WTC11 (cell line): Measurements from ENCODE around the gene SMAD5. TPM values are rescaled to one million over a fixed set of nuclear protein-coding genes. Genes with fewer than 3 reads are reported as not detected.

ENCODE experiments used
- ATAC-seq: fragments of 200-7000 bp; cut with Tn5 transposase; 2 replicates; pipeline ENCODE4 v1.10.0; 2021; ENCODE audit warnings: mild to moderate bottlenecking, moderate library complexity
- CTCF ChIA-PET: fragments of 300-600 bp; sonication (Branson Sonifier 250); formaldehyde crosslinking; loops from one replicate; lab custom pipeline; 2021; ENCODE audit warnings: antibody characterized with exemption; lab: Charles Lee
- POLR2A ChIA-PET: fragments of 350-600 bp; sonication (Branson Sonifier 250); formaldehyde crosslinking; loops from one replicate; lab custom pipeline; 2021; ENCODE audit warnings: antibody characterized with exemption; lab: Charles Lee
- DNase-seq: peaks from one replicate; pipeline ENCODE4 v3.0.0; 2021; ENCODE audit warnings: low spot score
- H3K27ac Mint-ChIP-seq: 2 replicates; pipeline ENCODE4 v1.8.0; 2021; ENCODE audit warnings: mixed read lengths
- H3K27me3 Mint-ChIP-seq: 2 replicates; pipeline ENCODE4 v1.8.0; 2021; ENCODE audit warnings: low read depth, mild to moderate bottlenecking, moderate library complexity, mixed read lengths
- H3K36me3 Mint-ChIP-seq: 2 replicates; pipeline ENCODE4 v1.8.0; 2021; ENCODE audit warnings: mixed read lengths
- H3K4me1 Mint-ChIP-seq: 2 replicates; pipeline ENCODE4 v1.8.0; 2022; ENCODE audit warnings: mixed read lengths
- H3K4me3 Mint-ChIP-seq: 2 replicates; pipeline ENCODE4 v1.8.0; 2021; ENCODE audit warnings: mild to moderate bottlenecking, moderate library complexity, mixed read lengths
- H3K9me3 Mint-ChIP-seq: 2 replicates; pipeline ENCODE4 v1.8.0; 2021; ENCODE audit warnings: mixed read lengths
- ELF4 ChIP-seq: sonication (generic); formaldehyde crosslinking; IDR thresholded peaks from 2 replicates; pipeline ENCODE4 v1.8.1; 2022; ENCODE audit warnings: low read depth, mild to moderate bottlenecking, moderate library complexity, missing genetic modification reagents
- JUN ChIP-seq: sonication (generic); formaldehyde crosslinking; IDR thresholded peaks from 2 replicates; pipeline ENCODE4 v1.8.0; 2023; ENCODE audit warnings: mild to moderate bottlenecking, missing genetic modification reagents
- RELA ChIP-seq: sonication (generic); formaldehyde crosslinking; IDR thresholded peaks from 2 replicates; pipeline ENCODE4 v1.8.1; 2022; ENCODE audit warnings: missing genetic modification reagents, mild to moderate bottlenecking, borderline replicate concordance
- SMAD3 ChIP-seq: sonication (generic); formaldehyde crosslinking; IDR thresholded peaks from 2 replicates; pipeline ENCODE4 v1.8.0; 2022; ENCODE audit warnings: missing genetic modification reagents, mild to moderate bottlenecking, borderline replicate concordance
- SOX15 ChIP-seq: fragments of 250-450 bp; sonication (Bioruptor Pico); IDR thresholded peaks from 2 replicates; pipeline ENCODE4 v1.9.0; 2021; ENCODE audit warnings: mild to moderate bottlenecking
- SP1 ChIP-seq: sonication (generic); formaldehyde crosslinking; conservative IDR thresholded peaks from 2 replicates; pipeline ENCODE4 v1.8.1; 2022; ENCODE audit warnings: missing genetic modification reagents
- ZNF121 ChIP-seq: sonication (generic); formaldehyde crosslinking; IDR thresholded peaks from 2 replicates; pipeline ENCODE4 v1.8.0; 2023; ENCODE audit warnings: missing genetic modification reagents
- ZNF138 ChIP-seq: sonication (generic); formaldehyde crosslinking; conservative IDR thresholded peaks from 2 replicates; pipeline ENCODE4 v1.8.1; 2022; ENCODE audit warnings: mild to moderate bottlenecking, moderate library complexity, missing genetic modification reagents
- ZNF219 ChIP-seq: sonication (generic); formaldehyde crosslinking; IDR thresholded peaks from 2 replicates; pipeline ENCODE4 v1.8.0; 2023; ENCODE audit warnings: missing genetic modification reagents, mild to moderate bottlenecking, borderline replicate concordance
- ZNF317 ChIP-seq: sonication (generic); formaldehyde crosslinking; IDR thresholded peaks from 2 replicates; pipeline ENCODE4 v1.8.1; 2023; ENCODE audit warnings: low read depth, mild to moderate bottlenecking, moderate library complexity, missing genetic modification reagents, borderline replicate concordance
- total RNA-seq: library from RNA; stranded (reverse); gene quantifications from 3 replicates; pipeline ENCODE4 v1.2.3, GENCODE V29; 2021
- TF ChIP-seq, protein P1 (sequence below): sonication (generic); formaldehyde crosslinking; IDR thresholded peaks from 2 replicates; pipeline ENCODE4 v1.8.0; 2022; ENCODE audit warnings: mild to moderate bottlenecking, missing genetic modification reagents
- TF ChIP-seq, protein P2 (sequence below): sonication (generic); formaldehyde crosslinking; IDR thresholded peaks from 2 replicates; pipeline ENCODE4 v1.8.1; 2023; ENCODE audit warnings: mild to moderate bottlenecking, moderate library complexity, missing genetic modification reagents
- TF ChIP-seq, protein P3 (sequence below): sonication (generic); formaldehyde crosslinking; IDR thresholded peaks from 2 replicates; pipeline ENCODE4 v1.8.1; 2023; ENCODE audit warnings: mild to moderate bottlenecking, missing genetic modification reagents, moderate library complexity
- TF ChIP-seq, protein P4 (sequence below): sonication (generic); formaldehyde crosslinking; conservative IDR thresholded peaks from 2 replicates; pipeline ENCODE4 v1.8.1; 2023; ENCODE audit warnings: mild to moderate bottlenecking, low read depth, missing genetic modification reagents, moderate library complexity
- TF ChIP-seq, protein P5 (sequence below): sonication (generic); formaldehyde crosslinking; IDR thresholded peaks from 2 replicates; pipeline ENCODE4 v1.8.1; 2023; ENCODE audit warnings: mild to moderate bottlenecking, missing genetic modification reagents
- TF ChIP-seq, protein P6 (sequence below): fragments of 250-450 bp; sonication (Bioruptor Pico); IDR thresholded peaks from 2 replicates; pipeline ENCODE4 v1.9.0; 2021; ENCODE audit warnings: mild to moderate bottlenecking
- TF ChIP-seq, protein P7 (sequence below): sonication (generic); formaldehyde crosslinking; IDR thresholded peaks from 2 replicates; pipeline ENCODE4 v1.8.0; 2023; ENCODE audit warnings: mild to moderate bottlenecking, missing genetic modification reagents

SMAD5 gene
- total RNA-seq, 1 experiment from 2014 or later = 65.2 TPM

DNA sequence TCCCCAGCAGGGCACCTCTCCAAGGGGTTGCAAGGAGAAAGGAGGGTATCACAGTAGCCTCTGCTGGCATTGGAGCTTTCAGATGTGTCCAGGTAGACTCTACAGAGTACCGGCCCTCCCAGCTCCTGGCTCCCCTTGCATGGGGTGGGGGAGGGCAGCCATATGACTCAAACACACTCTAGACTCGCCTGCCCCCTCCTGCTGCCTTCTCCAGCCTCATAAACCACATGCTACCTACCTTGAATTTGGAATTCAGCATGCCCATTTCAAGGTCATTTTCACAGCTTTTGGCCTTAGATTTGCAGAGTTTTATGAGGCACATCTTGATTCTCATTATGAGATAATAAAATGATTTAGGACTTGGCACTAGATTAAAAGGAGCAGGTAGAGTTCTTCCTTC, 93.2 kb downstream of the SMAD5 start (continued):
- TF ChIP-seq, protein P1, sequence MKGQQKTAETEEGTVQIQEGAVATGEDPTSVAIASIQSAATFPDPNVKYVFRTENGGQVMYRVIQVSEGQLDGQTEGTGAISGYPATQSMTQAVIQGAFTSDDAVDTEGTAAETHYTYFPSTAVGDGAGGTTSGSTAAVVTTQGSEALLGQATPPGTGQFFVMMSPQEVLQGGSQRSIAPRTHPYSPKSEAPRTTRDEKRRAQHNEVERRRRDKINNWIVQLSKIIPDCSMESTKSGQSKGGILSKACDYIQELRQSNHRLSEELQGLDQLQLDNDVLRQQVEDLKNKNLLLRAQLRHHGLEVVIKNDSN (CRISPR knock-in tag) = no peak
- TF ChIP-seq ZNF138 (CRISPR knock-in tag) (no peak), ZNF219 (CRISPR knock-in tag) (no peak), SOX15 (CRISPR knock-in tag) (no peak), RELA (CRISPR knock-in tag) (no peak), SP1 (no peak)
- TF ChIP-seq, protein P2, sequence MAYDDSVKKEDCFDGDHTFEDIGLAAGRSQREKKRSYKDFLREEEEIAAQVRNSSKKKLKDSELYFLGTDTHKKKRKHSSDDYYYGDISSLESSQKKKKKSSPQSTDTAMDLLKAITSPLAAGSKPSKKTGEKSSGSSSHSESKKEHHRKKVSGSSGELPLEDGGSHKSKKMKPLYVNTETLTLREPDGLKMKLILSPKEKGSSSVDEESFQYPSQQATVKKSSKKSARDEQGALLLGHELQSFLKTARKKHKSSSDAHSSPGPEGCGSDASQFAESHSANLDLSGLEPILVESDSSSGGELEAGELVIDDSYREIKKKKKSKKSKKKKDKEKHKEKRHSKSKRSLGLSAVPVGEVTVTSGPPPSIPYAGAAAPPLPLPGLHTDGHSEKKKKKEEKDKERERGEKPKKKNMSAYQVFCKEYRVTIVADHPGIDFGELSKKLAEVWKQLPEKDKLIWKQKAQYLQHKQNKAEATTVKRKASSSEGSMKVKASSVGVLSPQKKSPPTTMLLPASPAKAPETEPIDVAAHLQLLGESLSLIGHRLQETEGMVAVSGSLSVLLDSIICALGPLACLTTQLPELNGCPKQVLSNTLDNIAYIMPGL (CRISPR knock-in tag) = no peak
- TF ChIP-seq, protein P3, sequence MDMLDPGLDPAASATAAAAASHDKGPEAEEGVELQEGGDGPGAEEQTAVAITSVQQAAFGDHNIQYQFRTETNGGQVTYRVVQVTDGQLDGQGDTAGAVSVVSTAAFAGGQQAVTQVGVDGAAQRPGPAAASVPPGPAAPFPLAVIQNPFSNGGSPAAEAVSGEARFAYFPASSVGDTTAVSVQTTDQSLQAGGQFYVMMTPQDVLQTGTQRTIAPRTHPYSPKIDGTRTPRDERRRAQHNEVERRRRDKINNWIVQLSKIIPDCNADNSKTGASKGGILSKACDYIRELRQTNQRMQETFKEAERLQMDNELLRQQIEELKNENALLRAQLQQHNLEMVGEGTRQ = no peak
- TF ChIP-seq, protein P4, sequence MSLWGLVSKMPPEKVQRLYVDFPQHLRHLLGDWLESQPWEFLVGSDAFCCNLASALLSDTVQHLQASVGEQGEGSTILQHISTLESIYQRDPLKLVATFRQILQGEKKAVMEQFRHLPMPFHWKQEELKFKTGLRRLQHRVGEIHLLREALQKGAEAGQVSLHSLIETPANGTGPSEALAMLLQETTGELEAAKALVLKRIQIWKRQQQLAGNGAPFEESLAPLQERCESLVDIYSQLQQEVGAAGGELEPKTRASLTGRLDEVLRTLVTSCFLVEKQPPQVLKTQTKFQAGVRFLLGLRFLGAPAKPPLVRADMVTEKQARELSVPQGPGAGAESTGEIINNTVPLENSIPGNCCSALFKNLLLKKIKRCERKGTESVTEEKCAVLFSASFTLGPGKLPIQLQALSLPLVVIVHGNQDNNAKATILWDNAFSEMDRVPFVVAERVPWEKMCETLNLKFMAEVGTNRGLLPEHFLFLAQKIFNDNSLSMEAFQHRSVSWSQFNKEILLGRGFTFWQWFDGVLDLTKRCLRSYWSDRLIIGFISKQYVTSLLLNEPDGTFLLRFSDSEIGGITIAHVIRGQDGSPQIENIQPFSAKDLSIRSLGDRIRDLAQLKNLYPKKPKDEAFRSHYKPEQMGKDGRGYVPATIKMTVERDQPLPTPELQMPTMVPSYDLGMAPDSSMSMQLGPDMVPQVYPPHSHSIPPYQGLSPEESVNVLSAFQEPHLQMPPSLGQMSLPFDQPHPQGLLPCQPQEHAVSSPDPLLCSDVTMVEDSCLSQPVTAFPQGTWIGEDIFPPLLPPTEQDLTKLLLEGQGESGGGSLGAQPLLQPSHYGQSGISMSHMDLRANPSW (CRISPR knock-in tag) = no peak
- TF ChIP-seq, protein P5, sequence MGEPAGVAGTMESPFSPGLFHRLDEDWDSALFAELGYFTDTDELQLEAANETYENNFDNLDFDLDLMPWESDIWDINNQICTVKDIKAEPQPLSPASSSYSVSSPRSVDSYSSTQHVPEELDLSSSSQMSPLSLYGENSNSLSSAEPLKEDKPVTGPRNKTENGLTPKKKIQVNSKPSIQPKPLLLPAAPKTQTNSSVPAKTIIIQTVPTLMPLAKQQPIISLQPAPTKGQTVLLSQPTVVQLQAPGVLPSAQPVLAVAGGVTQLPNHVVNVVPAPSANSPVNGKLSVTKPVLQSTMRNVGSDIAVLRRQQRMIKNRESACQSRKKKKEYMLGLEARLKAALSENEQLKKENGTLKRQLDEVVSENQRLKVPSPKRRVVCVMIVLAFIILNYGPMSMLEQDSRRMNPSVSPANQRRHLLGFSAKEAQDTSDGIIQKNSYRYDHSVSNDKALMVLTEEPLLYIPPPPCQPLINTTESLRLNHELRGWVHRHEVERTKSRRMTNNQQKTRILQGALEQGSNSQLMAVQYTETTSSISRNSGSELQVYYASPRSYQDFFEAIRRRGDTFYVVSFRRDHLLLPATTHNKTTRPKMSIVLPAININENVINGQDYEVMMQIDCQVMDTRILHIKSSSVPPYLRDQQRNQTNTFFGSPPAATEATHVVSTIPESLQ = no peak

DNA sequence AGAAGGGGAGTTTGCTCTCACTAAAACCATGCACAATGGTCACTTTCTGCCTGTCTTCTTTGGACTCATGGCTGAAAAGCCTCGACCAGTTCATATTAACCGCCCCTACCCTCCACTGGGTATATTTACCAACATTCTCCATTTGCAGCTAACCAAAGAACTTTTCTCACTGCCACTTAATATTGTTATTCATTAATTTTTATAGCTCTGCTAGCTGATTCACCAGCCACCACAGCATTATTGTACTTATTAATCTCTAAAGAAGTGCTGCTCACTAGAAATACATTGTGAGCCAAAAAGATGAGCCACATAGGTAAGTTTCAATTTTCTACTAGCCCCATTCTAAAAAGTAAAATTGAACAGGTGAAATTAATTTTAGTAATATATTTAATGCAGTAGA, 93.8 kb downstream of the SMAD5 start:
- no peak overlapping the region for H3K27ac Mint-ChIP-seq
- DNase-seq = no peak
- H3K4me1 Mint-ChIP-seq = peaks cover 42% of the 10 kb centered on the region
- H3K4me3 Mint-ChIP-seq = no peak overlapping the region
- TF ChIP-seq ZNF121 (CRISPR knock-in tag) = no peak
- TF ChIP-seq, protein P6, sequence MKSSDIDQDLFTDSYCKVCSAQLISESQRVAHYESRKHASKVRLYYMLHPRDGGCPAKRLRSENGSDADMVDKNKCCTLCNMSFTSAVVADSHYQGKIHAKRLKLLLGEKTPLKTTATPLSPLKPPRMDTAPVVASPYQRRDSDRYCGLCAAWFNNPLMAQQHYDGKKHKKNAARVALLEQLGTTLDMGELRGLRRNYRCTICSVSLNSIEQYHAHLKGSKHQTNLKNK (CRISPR knock-in tag) = no peak
- no peak for TF ChIP-seq JUN (CRISPR knock-in tag)
- no peak for TF ChIP-seq ZNF317
- TF ChIP-seq, protein P7, sequence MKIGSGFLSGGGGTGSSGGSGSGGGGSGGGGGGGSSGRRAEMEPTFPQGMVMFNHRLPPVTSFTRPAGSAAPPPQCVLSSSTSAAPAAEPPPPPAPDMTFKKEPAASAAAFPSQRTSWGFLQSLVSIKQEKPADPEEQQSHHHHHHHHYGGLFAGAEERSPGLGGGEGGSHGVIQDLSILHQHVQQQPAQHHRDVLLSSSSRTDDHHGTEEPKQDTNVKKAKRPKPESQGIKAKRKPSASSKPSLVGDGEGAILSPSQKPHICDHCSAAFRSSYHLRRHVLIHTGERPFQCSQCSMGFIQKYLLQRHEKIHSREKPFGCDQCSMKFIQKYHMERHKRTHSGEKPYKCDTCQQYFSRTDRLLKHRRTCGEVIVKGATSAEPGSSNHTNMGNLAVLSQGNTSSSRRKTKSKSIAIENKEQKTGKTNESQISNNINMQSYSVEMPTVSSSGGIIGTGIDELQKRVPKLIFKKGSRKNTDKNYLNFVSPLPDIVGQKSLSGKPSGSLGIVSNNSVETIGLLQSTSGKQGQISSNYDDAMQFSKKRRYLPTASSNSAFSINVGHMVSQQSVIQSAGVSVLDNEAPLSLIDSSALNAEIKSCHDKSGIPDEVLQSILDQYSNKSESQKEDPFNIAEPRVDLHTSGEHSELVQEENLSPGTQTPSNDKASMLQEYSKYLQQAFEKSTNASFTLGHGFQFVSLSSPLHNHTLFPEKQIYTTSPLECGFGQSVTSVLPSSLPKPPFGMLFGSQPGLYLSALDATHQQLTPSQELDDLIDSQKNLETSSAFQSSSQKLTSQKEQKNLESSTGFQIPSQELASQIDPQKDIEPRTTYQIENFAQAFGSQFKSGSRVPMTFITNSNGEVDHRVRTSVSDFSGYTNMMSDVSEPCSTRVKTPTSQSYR (CRISPR knock-in tag) = no peak
- TF ChIP-seq ELF4 (CRISPR knock-in tag) = no peak
- TF ChIP-seq RELA (CRISPR knock-in tag) = no peak
- TF ChIP-seq, protein P5 = no peak
- no peak for TF ChIP-seq SMAD3 (CRISPR knock-in tag)
- POLR2A ChIA-PET = no interaction called here
- peaks cover 4% of the 10 kb centered on the region; the same call in 1 of the 2 replicates for H3K36me3 Mint-ChIP-seq
- no peak for ATAC-seq
- peaks cover 25% of the 10 kb centered on the region for H3K27me3 Mint-ChIP-seq
- peaks cover 5% of the 10 kb centered on the region for H3K9me3 Mint-ChIP-seq
- CTCF ChIA-PET = no interaction called here
